Activated naive CD4-positive, alpha-beta T cell treated with Interleukin-2 at 50 U/mL for 16 hours (primary cell): Measurements from ENCODE around the gene KIR2DL1.
"Not testable (repeated sequence)": the region's sequence is repeated elsewhere in the genome, so short reads cannot be mapped to it uniquely, and the experiment has no call there.

ENCODE experiments used
- DNase-seq: peaks from one replicate; pipeline ENCODE4 v3.0.0-alpha.2; 2020

Gene KIR2DL1

GRCh38 chr19:54769646-54770045 is at the start of gene KIR2DL1:
Gene KIR2DL1 (plus strand): TSS chr19:54769793. CDS start chr19:54769851, 58 bp downstream.
- not testable (repeated sequence) for DNase-seq

GRCh38 chr19:54724142-54724541 is 45.5 kb upstream of the KIR2DL1 start, which contains the start of gene KIR3DL3:
Gene KIR3DL3 (plus strand): TSS chr19:54724442. CDS start chr19:54724497, 55 bp downstream.
- no peak for DNase-seq

- DNase-seq, result no peak
These were observed 44.9 kb upstream of the KIR2DL1 start for GRCh38 chr19:54724644-54725043.

- DNase-seq, result no peak
These were observed 44.3 kb upstream of the KIR2DL1 start for GRCh38 chr19:54725321-54725720.

GRCh38 chr19:54727562-54727961 is 42.0 kb upstream of the KIR2DL1 start:
- DNase-seq, result no peak

DNA sequence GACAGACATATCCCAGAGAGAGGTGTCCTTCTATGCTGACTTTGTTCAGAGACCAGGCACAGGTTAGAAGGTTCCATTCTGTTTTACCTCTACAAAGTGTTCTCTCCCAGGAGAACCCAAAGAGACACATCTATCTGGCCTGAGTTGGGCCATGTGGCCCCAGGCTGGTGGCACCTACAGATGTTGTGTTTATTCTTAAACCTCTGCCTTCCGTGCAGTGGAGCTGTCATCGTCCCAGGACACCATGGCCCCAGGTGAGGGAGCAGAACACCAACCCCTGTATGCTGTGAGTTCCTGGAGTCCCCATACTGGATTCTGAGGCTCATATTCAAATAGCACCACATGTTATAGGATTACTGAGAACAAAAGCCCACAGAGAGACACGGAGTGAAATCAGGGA is 41.4 kb upstream of the KIR2DL1 start:
- no peak for DNase-seq

GRCh38 chr19:54729416-54730188 is 40.0 kb upstream of the KIR2DL1 start:
- no peak for DNase-seq

DNA sequence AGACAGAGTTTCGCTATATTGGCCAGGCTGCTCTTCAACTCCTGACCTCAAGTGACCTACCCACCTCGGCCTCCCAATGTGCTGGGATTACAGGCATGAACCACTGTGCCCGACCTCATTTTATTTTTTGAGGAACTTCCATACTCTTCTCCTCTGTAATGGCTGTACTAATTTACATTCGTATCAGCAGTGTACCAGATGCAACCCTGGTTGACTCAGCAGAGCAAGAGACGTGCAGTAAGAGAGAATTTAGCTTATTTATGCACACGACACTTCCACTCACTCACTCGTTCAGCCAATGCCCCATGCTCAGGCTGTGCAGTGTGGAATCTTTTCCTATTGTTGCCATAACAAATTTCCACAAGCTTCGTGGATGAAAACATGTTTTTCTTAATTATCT is 38.4 kb upstream of the KIR2DL1 start:
- no peak for DNase-seq

- DNase-seq, result not testable (repeated sequence)
These were observed 31.3 kb upstream of the KIR2DL1 start, which contains the start of gene KIR2DL3 for GRCh38 chr19:54738306-54738705. Gene KIR2DL3 (plus strand): TSS chr19:54738513. CDS start chr19:54738546, 33 bp downstream.

GRCh38 chr19:54738715-54739114 is 30.9 kb upstream of the KIR2DL1 start:
- no peak for DNase-seq

DNA sequence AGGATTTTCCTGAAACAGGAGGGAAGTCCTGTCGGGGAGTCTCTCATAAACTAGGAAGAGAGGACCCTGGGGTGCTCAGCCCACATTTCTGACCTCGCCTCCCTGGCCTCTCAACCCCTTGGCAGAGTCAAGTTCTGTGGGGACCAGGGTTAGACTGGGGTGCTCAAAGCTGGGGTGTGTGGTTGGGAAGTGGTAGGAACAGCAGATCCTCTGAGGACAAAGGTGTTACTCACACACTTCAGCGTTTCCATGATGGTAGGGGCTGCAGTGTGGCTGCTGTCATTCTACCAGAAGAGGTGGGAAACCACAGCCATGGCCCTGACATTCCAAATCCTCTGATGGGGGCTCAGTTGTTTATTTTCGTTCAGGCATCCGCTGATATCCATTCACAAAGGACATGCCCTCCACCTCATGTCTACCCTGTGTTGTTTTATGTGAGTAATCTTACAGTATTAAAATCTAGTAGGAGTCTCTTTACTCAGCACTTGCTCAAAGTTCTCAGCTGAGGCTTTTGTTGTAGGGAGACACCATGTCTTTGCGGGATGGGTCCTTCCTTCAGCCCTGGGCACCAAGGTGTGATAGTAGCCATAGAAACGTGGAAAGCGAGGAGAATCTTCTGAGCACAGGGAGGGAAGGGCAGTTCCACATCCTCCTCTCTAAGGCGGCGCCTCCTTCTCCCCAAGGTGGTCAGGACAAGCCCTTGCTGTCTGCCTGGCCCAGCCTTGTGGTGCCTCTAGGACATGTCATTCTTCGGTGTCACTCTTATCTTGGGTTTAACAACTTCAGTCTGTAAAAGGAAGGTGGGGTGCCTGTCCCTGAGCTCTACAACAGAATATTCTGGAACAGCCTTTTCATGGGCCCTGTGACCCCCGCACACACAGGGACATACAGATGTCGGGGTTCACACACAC is 29.8 kb upstream of the KIR2DL1 start:
- no peak for DNase-seq

- not testable (repeated sequence) for DNase-seq
These were observed 27.6 kb upstream of the KIR2DL1 start for GRCh38 chr19:54741950-54742349.

GRCh38 chr19:54744080-54744479 is 25.5 kb upstream of the KIR2DL1 start:
- not testable (repeated sequence) for DNase-seq

DNA sequence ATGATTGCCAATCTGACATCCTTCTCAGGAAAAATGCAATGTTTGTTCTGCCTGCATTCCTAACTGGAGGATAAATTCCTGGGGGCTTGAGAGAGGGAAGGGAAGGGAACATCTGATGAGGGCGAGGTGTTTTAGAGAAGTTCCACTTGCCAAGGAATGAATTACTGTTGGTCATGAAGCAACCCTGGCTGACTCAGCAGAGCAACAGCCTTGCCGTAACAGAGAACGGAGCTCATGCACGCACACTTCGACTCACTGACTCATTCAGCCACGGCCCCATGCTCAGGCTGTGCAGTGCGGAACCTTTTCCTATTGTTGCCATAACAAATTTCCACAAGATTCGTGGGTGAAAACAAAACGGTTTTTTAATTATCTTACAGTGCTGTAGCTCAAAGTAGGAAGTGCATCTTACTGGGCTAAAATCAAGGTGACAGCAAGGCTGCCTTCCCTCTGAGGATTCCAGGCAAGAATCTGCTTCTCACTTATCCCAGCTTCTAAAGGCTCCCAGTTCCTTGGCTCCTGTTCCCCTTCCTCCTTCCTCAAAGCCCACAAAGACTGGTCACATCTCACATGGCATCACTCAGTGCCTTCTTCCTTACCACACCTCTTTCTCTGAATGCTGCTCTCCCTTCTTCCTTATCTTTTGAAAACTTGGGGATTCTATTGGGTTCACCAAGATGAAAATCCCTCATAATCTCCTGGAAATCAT is 21.8 kb upstream of the KIR2DL1 start:
- not testable (repeated sequence) for DNase-seq

DNA sequence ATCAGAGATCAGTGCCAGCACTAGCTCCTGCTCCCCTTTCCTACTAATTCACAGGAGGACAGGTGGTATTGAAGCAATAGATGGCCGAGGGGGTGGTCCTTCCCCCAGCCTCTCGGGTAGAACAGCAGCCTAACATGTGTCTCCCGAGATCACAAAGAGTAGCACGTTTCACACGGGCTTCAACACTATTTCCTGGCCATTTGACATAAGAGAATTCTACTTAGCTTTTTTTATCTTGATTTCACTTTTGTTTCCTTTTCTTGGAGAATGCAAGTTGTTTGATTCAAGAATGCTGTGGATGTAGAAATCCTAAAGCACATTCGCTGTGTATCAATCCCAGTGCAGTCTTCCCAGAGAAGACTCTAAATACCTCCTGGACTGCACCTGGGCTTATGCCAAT is 19.3 kb upstream of the KIR2DL1 start:
- not testable (repeated sequence) for DNase-seq

- DNase-seq, result not testable (repeated sequence)
These were observed 13.1 kb upstream of the KIR2DL1 start for GRCh38 chr19:54756204-54757110.

GRCh38 chr19:54758577-54758976 is 11.0 kb upstream of the KIR2DL1 start:
- DNase-seq, result not testable (repeated sequence)

- not testable (repeated sequence) for DNase-seq
These were observed 5.4 kb upstream of the KIR2DL1 start for GRCh38 chr19:54764219-54764618.

- not testable (repeated sequence) for DNase-seq
These were observed 3.1 kb upstream of the KIR2DL1 start for GRCh38 chr19:54766464-54766863.

GRCh38 chr19:54770511-54770910 is 918 bp downstream of the KIR2DL1 start:
- DNase-seq, result not testable (repeated sequence)
